Ramos (cell line): ENCODE results near the gene CHST15.
"Not testable (repeated sequence)": the region's sequence is repeated elsewhere in the genome, so short reads cannot be mapped to it uniquely, and the experiment has no call there.

Experiments used
- in situ Hi-C: fragments of 300-500 bp; cut with MboI; formaldehyde crosslinking; loops from one replicate; pipeline ENCODE4 v1.14.3; 2022; ENCODE audit warnings: low sequenced_read_pairs; ENCODE audit not compliant: unreplicated experiment

CHST15 gene

GRCh38 chr10:124101351-124101750 is 8.0 kb upstream of the CHST15 start:
- in situ Hi-C loops: no loop called here

- in situ Hi-C loops: not testable (repeated sequence)
Measured at GRCh38 chr10:124100651-124101050, 7.3 kb upstream of the CHST15 start.

GRCh38 chr10:124100124-124100523 is 6.7 kb upstream of the CHST15 start:
- in situ Hi-C loops: no loop called here

GRCh38 chr10:124099604-124100003 is 6.2 kb upstream of the CHST15 start:
- in situ Hi-C loops: loop anchor here (25.0 kb wide), 1 partner anchor 513 kb away; no protein-coding TSS in a partner anchor

- in situ Hi-C loops: loop anchor here (25.0 kb wide), 1 partner anchor 514 kb away; no protein-coding TSS in a partner anchor
Measured at GRCh38 chr10:124098575-124098974, 5.2 kb upstream of the CHST15 start.

GRCh38 chr10:124097883-124098282 is 4.5 kb upstream of the CHST15 start:
- in situ Hi-C loops: loop anchor here (25.0 kb wide), 1 partner anchor 514 kb away; no protein-coding TSS in a partner anchor

- in situ Hi-C loops: loop anchor here (25.0 kb wide), 1 partner anchor 516 kb away; no protein-coding TSS in a partner anchor
Measured at GRCh38 chr10:124096494-124096893, 3.1 kb upstream of the CHST15 start.

GRCh38 chr10:124095801-124096200 is 2.4 kb upstream of the CHST15 start:
- in situ Hi-C loops: loop anchor here (25.0 kb wide), 1 partner anchor 516 kb away; no protein-coding TSS in a partner anchor

- in situ Hi-C loops: loop anchor here (25.0 kb wide), 1 partner anchor 517 kb away; no protein-coding TSS in a partner anchor
Measured at GRCh38 chr10:124095096-124095495, 1.7 kb upstream of the CHST15 start.

- in situ Hi-C loops: loop anchor here (25.0 kb wide), 1 partner anchor 518 kb away; no protein-coding TSS in a partner anchor
Measured at GRCh38 chr10:124094419-124094785, 1.0 kb upstream of the CHST15 start.

- in situ Hi-C loops: loop anchor here (25.0 kb wide), 1 partner anchor 518 kb away; no protein-coding TSS in a partner anchor
Measured at GRCh38 chr10:124093774-124094418, 498 bp upstream of the CHST15 start.

- in situ Hi-C loops: loop anchor here (25.0 kb wide), 1 partner anchor 520 kb away; no protein-coding TSS in a partner anchor
Measured at GRCh38 chr10:124092250-124092859, 1.0 kb downstream of the CHST15 start.

GRCh38 chr10:124091646-124092249 is 1.6 kb downstream of the CHST15 start:
- in situ Hi-C loops: loop anchor here (25.0 kb wide), 1 partner anchor 521 kb away; no protein-coding TSS in a partner anchor

GRCh38 chr10:124090601-124091209 is 2.7 kb downstream of the CHST15 start:
- in situ Hi-C loops: loop anchor here (25.0 kb wide), 1 partner anchor 522 kb away; no protein-coding TSS in a partner anchor

GRCh38 chr10:124089859-124090258 is 3.5 kb downstream of the CHST15 start:
- in situ Hi-C loops: loop anchor here (25.0 kb wide), 1 partner anchor 522 kb away; no protein-coding TSS in a partner anchor

- in situ Hi-C loops: loop anchor here (25.0 kb wide), 1 partner anchor 523 kb away; no protein-coding TSS in a partner anchor
Measured at GRCh38 chr10:124088915-124089314, 4.5 kb downstream of the CHST15 start.

GRCh38 chr10:124087672-124088634 is 5.4 kb downstream of the CHST15 start:
- in situ Hi-C loops: loop anchor here (25.0 kb wide), 1 partner anchor 524 kb away; no protein-coding TSS in a partner anchor

GRCh38 chr10:124086787-124087671 is 6.4 kb downstream of the CHST15 start:
- in situ Hi-C loops: loop anchor here (25.0 kb wide), 1 partner anchor 525 kb away; no protein-coding TSS in a partner anchor
